Measurements from ENCODE around the gene ASPN. TPM values are rescaled to one million over a fixed set of nuclear protein-coding genes. Genes with fewer than 3 reads are reported as not detected.
A peak's percentile ranks its signal among the peaks of the same experiment; 100 is the strongest.
"Not testable (repeated sequence)": the region's sequence is repeated elsewhere in the genome, so short reads cannot be mapped to it uniquely, and the experiment has no call there.

ASPN gene
- total and polyA plus RNA-seq, 8 donors, result 0.51 to 16.5 (median 1.8) TPM

DNA sequence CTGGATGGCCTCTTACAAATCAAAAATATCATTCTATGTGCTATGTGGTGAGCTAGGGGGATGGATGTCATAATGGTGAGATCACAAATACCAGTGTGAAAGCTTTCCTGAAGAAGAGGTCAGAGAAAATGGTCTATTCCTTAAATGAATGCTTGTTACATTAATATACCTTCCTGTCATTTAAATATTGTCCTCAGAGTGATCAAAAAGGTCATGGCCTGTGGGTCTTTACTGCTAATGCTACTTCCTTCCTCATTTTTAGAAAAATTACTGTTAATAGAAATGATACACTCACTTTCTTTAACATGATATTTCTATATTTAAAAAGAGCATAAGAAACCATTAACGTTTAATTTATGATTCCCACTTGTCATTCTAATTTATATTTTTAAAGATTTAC, 67.7 kb downstream of the ASPN start:
- TF ChIP-seq, protein P1, sequence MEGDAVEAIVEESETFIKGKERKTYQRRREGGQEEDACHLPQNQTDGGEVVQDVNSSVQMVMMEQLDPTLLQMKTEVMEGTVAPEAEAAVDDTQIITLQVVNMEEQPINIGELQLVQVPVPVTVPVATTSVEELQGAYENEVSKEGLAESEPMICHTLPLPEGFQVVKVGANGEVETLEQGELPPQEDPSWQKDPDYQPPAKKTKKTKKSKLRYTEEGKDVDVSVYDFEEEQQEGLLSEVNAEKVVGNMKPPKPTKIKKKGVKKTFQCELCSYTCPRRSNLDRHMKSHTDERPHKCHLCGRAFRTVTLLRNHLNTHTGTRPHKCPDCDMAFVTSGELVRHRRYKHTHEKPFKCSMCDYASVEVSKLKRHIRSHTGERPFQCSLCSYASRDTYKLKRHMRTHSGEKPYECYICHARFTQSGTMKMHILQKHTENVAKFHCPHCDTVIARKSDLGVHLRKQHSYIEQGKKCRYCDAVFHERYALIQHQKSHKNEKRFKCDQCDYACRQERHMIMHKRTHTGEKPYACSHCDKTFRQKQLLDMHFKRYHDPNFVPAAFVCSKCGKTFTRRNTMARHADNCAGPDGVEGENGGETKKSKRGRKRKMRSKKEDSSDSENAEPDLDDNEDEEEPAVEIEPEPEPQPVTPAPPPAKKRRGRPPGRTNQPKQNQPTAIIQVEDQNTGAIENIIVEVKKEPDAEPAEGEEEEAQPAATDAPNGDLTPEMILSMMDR (IDR thresholded peaks at IDR 0.05), result no peak
- ATAC-seq, result no peak
- H3K4me1 ChIP-seq, result no peaks in the 10 kb centered on the region
- no peak overlapping the region for H3K27ac ChIP-seq
- FAIRE-seq, result no peak
- H3K9me3 ChIP-seq, result no peaks in the 10 kb centered on the region
- no peaks in the 10 kb centered on the region for H3K27me3 ChIP-seq
- WGBS, 2 donors, result 55 to 88% methylated on average over 1 of the region's 1 CpG
- no peak overlapping the region for H3K4me3 ChIP-seq
- DNase-seq, result no peak
- intact Hi-C loops (cut with DNase I), result no loop called here
- no peaks in the 10 kb centered on the region for H3K36me3 ChIP-seq

GRCh38 chr9:92411157-92411556, 71.1 kb downstream of the ASPN start:
- ATAC-seq; H3K36me3 ChIP-seq; H3K27ac ChIP-seq; H3K27me3 ChIP-seq; H3K4me1 ChIP-seq; DNase-seq; H3K9me3 ChIP-seq; FAIRE-seq; intact Hi-C loops (cut with DNase I); H3K4me3 ChIP-seq: not testable (repeated sequence)
- 86 to 93% methylated on average over 4 of the region's 4 CpGs for WGBS, 2 donors

- no peak overlapping the region for H3K4me3 ChIP-seq
- H3K4me1 ChIP-seq, result no peaks in the 10 kb centered on the region
- DNase-seq, result no peak
- no peak for FAIRE-seq
- H3K27ac ChIP-seq, result no peak overlapping the region
- ATAC-seq, result no peak
- H3K36me3 ChIP-seq, result no peaks in the 10 kb centered on the region
- H3K9me3 ChIP-seq, result no peaks in the 10 kb centered on the region
- TF ChIP-seq, protein P1 (IDR thresholded peaks at IDR 0.05), result no peak
- intact Hi-C loops (cut with DNase I), result no loop called here
- no peaks in the 10 kb centered on the region for H3K27me3 ChIP-seq
- WGBS, 2 donors, result 90% methylated on average over 2 of the region's 2 CpGs
These were observed 73.4 kb downstream of the ASPN start for GRCh38 chr9:92408747-92409478.

GRCh38 chr9:92407818-92408217, 74.5 kb downstream of the ASPN start:
- ATAC-seq (no peak), FAIRE-seq (no peak), DNase-seq (no peak)
- 96% methylated on average over 2 of the region's 2 CpGs for whole genome bisulfite sequencing, 2 donors
- intact Hi-C loops (cut with DNase I), result no loop called here
- H3K36me3 ChIP-seq, result no peaks in the 10 kb centered on the region
- no peak overlapping the region for H3K27ac ChIP-seq
- no peak overlapping the region for H3K4me3 ChIP-seq
- TF ChIP-seq, protein P1 (IDR thresholded peaks at IDR 0.05), result no peak
- H3K4me1 ChIP-seq, result no peaks in the 10 kb centered on the region
- no peaks in the 10 kb centered on the region for H3K9me3 ChIP-seq
- no peaks in the 10 kb centered on the region for H3K27me3 ChIP-seq

GRCh38 chr9:92406477-92406876, 75.8 kb downstream of the ASPN start:
- FAIRE-seq (no peak), ATAC-seq (peak in 2 of 4 donors; percentile 80 to 87)

More at GRCh38 chr9:92406477-92406876, 75.8 kb downstream of the ASPN start:
- TF ChIP-seq, protein P1 (IDR thresholded peaks at IDR 0.05), result no peak
- DNase-seq, result peak in 1 of 6 donors; percentile 29
- Histone ChIP-seq H3K9me3 (no peaks in the 10 kb centered on the region), H3K4me3 (no peak overlapping the region), H3K36me3 (no peaks in the 10 kb centered on the region), H3K27me3 (no peaks in the 10 kb centered on the region), H3K27ac (peak overlapping the region in 1 of 4 donors; percentile 18), H3K4me1 (no peaks in the 10 kb centered on the region)
- intact Hi-C loops (cut with DNase I), result no loop called here
- 79 to 82% methylated on average over 3 of the region's 3 CpGs for WGBS, 2 donors

Small RNA genes within 50 kb of the gene (microRNA-seq; reads per million reads assigned to microRNA genes)
- 0 reads per million in 2 donors for gene MIR4670

Other genes with a start within 250 kb of the ASPN start
- gene IARS1, start 188.8 kb downstream of the ASPN start, total RNA-seq, result 10 to 100 TPM; 25.9 to 89.3 (median 42.2) TPM
- gene IARS1, start 188.8 kb downstream of the ASPN start, polyA plus RNA-seq, result 10 to 100 TPM; 16.8 to 30.9 TPM
- gene NOL8, start 157.2 kb downstream of the ASPN start, total RNA-seq, result 10 to 100 TPM in 5 of 6 donors, 1 to 10 TPM in 1; 9.7 to 20.0 (median 13.3) TPM
- 10 to 100 TPM; 15.5 to 20.6 TPM for gene NOL8, start 157.2 kb downstream of the ASPN start, polyA plus RNA-seq
- gene CENPP, start 156.6 kb downstream of the ASPN start, total RNA-seq, result 1 to 10 TPM; 1.0 to 2.7 (median 2.3) TPM
- gene CENPP, start 156.6 kb downstream of the ASPN start, polyA plus RNA-seq, result 1 to 10 TPM in 1 of 2 donors, under 1 TPM in 1; 0.46 to 1.1 TPM
- 1 to 10 TPM in 3 of 6 donors, under 1 TPM in 3; 0.28 to 5.8 (median 2.3) TPM for gene OGN, start 77.9 kb downstream of the ASPN start, total RNA-seq
- gene OGN, start 77.9 kb downstream of the ASPN start, polyA plus RNA-seq, result 1 to 10 TPM; 1.3 to 1.4 TPM
- gene OMD, start 58.0 kb downstream of the ASPN start, total RNA-seq, result 1 to 10 TPM in 2 of 6 donors, under 1 TPM in 3, not detected in 1; 0.19 to 2.4 (median 0.95) TPM
- under 1 TPM; 0.38 to 0.52 TPM for gene OMD, start 58.0 kb downstream of the ASPN start, polyA plus RNA-seq
- 1 to 10 TPM in 4 of 6 donors, under 1 TPM in 2; 0.56 to 3.2 (median 1.8) TPM for gene ECM2, start 53.5 kb upstream of the ASPN start, total RNA-seq
- 1 to 10 TPM in 1 of 2 donors, under 1 TPM in 1; 0.76 to 2.0 TPM for gene ECM2, start 53.5 kb upstream of the ASPN start, polyA plus RNA-seq
- gene IPPK, start 187.6 kb upstream of the ASPN start, total RNA-seq, result 1 to 10 TPM; 1.9 to 3.9 (median 2.6) TPM
- gene IPPK, start 187.6 kb upstream of the ASPN start, polyA plus RNA-seq, result 1 to 10 TPM; 3.7 to 6.5 TPM